GM12878 (cell line): ENCODE measurements around the gene VARS1. TPM values are rescaled to one million over a fixed set of nuclear protein-coding genes. Genes with fewer than 3 reads are reported as not detected.

Experiments used
- ATAC-seq: fragments of 200-7000 bp; cut with Tn5 transposase; 3 replicates; pipeline ENCODE4 v1.9.1; 2020; ENCODE audit warnings: mild to moderate bottlenecking, moderate library complexity
- BruUV-seq: library from RNA; stranded (reverse); fragments of 400-500 nt; replicated peaks from 2 replicates; lab custom pipeline; 2021; lab: Mats Ljungman, UMichigan
- CTCF ChIA-PET: fragments of 300-600 bp; sonication (Branson Sonifier 250); formaldehyde crosslinking; extraction: SDS; loops from one replicate; lab custom pipeline; 2021; ENCODE audit warnings: inconsistent platforms; lab: Yijun Ruan, JAX
- POLR2A ChIA-PET: fragments of 350-600 bp; formaldehyde crosslinking; extraction: SDS; loops from one replicate; lab custom pipeline; 2021; ENCODE audit warnings: inconsistent platforms; lab: Charles Lee
- RAD21 ChIA-PET: fragments of 300-600 bp; sonication (Branson Sonifier 250); formaldehyde crosslinking; loops from one replicate; lab custom pipeline; 2023; ENCODE audit warnings: antibody characterized with exemption; ENCODE audit not compliant: unreplicated experiment; lab: Charles Lee
- SMC1A ChIA-PET: fragments of 300-600 bp; sonication (Branson Sonifier 250); formaldehyde crosslinking; loops from one replicate; lab custom pipeline; 2023; ENCODE audit not compliant: unreplicated experiment, uncharacterized antibody; lab: Charles Lee
- DNase-seq: peaks from one replicate; pipeline ENCODE4 v3.0.0-alpha.2; 2011; ENCODE audit warnings: low read depth, low spot score
- FAIRE-seq: peaks from 3 replicates; lab custom pipeline; 2011; peaks lifted over from hg19 to GRCh38; lab: Jason Lieb, UNC
- H2AFZ ChIP-seq: 2 replicates; pipeline ENCODE4 v1.6.0; 2011; ENCODE audit warnings: low read depth, low read length, control low read depth; ENCODE audit not compliant: control insufficient read depth
- H3K27ac ChIP-seq: 2 replicates; pipeline ENCODE4 v1.5.1; 2011; ENCODE audit warnings: control low read depth; ENCODE audit not compliant: control insufficient read depth, insufficient read depth
- H3K27me3 ChIP-seq, 2 experiments: replicated peaks in 1 of 2; 2 replicates each; pipeline versions ENCODE4 v1.6.0 to v1.6.1; 2011; ENCODE audit warnings: low read length in 1 of 2; ENCODE audit not compliant: control insufficient read depth in 2 of 2, insufficient read depth in 2 of 2
- H3K36me3 ChIP-seq, 2 experiments: 2 replicates each; pipeline ENCODE4 v1.5.1; 2011; ENCODE audit warnings: low read length in 1 of 2; ENCODE audit not compliant: control insufficient read depth in 2 of 2, insufficient read depth in 2 of 2
- H3K4me1 ChIP-seq: 2 replicates; pipeline ENCODE4 v1.6.1; 2011; ENCODE audit warnings: mild to moderate bottlenecking, low read length, moderate library complexity, mixed read lengths; ENCODE audit not compliant: control insufficient read depth, insufficient read depth
- H3K4me2 ChIP-seq: 2 replicates; pipeline ENCODE4 v1.6.0; 2011; ENCODE audit warnings: control low read depth; ENCODE audit not compliant: control insufficient read depth, insufficient read depth
- H3K4me3 ChIP-seq: fragments of 200-600 bp; sonication (generic); 2 replicates; pipeline ENCODE4 v1.5.1; 2016
- H3K79me2 ChIP-seq: 2 replicates; pipeline ENCODE4 v1.6.0; 2011; ENCODE audit warnings: low read length; ENCODE audit not compliant: control insufficient read depth, insufficient read depth
- H3K9ac ChIP-seq: 2 replicates; pipeline ENCODE4 v1.8.0; 2011; ENCODE audit warnings: low read length, control low read depth, mixed read lengths; ENCODE audit not compliant: control insufficient read depth, insufficient read depth
- H3K9me3 ChIP-seq: replicated peaks from 3 replicates; pipeline ENCODE4 v1.5.1; 2011; ENCODE audit warnings: mild to moderate bottlenecking, low read length; ENCODE audit not compliant: control insufficient read depth, insufficient read depth
- H4K20me1 ChIP-seq: 2 replicates; pipeline ENCODE4 v1.6.0; 2011; ENCODE audit not compliant: control insufficient read depth, insufficient read depth
- CTCF ChIP-seq, 3 experiments: IDR thresholded peaks in 2 of 3; conservative IDR thresholded peaks in 1 of 3; 2 replicates each; pipeline ENCODE4 v1.5.1; 2011; ENCODE audit warnings: low read depth in 3 of 3, low read length in 3 of 3, mild to moderate bottlenecking in 3 of 3, control low read depth in 2 of 3, moderate library complexity in 2 of 3, inconsistent platforms in 1 of 3, mixed read lengths in 1 of 3; ENCODE audit not compliant: control insufficient read depth in 2 of 3, insufficient read depth in 1 of 3; ENCODE audit errors: extremely low read depth in 1 of 3
- HDGF ChIP-seq: fragments of 450-650 bp; IDR thresholded peaks from 2 replicates; pipeline ENCODE4 v1.6.1; 2016; ENCODE audit warnings: antibody characterized with exemption
- NR2C2 ChIP-seq: IDR thresholded peaks from 2 replicates; pipeline ENCODE4 v1.6.1; 2011; ENCODE audit warnings: borderline replicate concordance, low read depth; ENCODE audit not compliant: control insufficient read depth, insufficient read length
- PKNOX1 ChIP-seq: fragments of 450-650 bp; IDR thresholded peaks from 2 replicates; pipeline ENCODE4 v1.6.1; 2016; ENCODE audit warnings: mild to moderate bottlenecking
- RAD21 ChIP-seq: IDR thresholded peaks from 2 replicates; pipeline ENCODE4 v1.6.1; 2011; ENCODE audit warnings: mild to moderate bottlenecking, low read depth, low read length, moderate library complexity; ENCODE audit not compliant: insufficient read depth
- SMARCA5 ChIP-seq: fragments of 450-650 bp; IDR thresholded peaks from 2 replicates; pipeline ENCODE4 v1.6.1; 2017; ENCODE audit warnings: mild to moderate bottlenecking
- TARDBP ChIP-seq: IDR thresholded peaks from 2 replicates; pipeline ENCODE4 v1.6.1; 2016; ENCODE audit warnings: borderline replicate concordance
- ZBTB4 ChIP-seq: fragments of 450-650 bp; formaldehyde crosslinking; IDR thresholded peaks from 2 replicates; pipeline ENCODE4 v1.4.0; 2022; ENCODE audit warnings: mild to moderate bottlenecking, moderate library complexity
- ZBTB40 ChIP-seq: fragments of 450-650 bp; IDR thresholded peaks from 2 replicates; pipeline ENCODE4 v1.6.1; 2016; ENCODE audit warnings: mild to moderate bottlenecking, moderate library complexity, borderline replicate concordance
- WGBS: methylation state at CpG from one replicate; pipeline ENCODE4 v1.1.6; 2016; ENCODE audit warnings: low lambda C conversion rate; ENCODE audit not compliant: insufficient replicate concordance, insufficient coverage; ENCODE audit errors: missing lambda C conversion rate; 5-methylcytosine and 5-hydroxymethylcytosine counted together
- in situ Hi-C: fragments of 300-500 bp; cut with MboI; formaldehyde crosslinking; loops from 9 replicates; pipeline ENCODE4 v1.14.3; 2018; ENCODE audit warnings: mixed read lengths
- intact Hi-C: fragments of 100-400 bp; cut with micrococcal nuclease; formaldehyde crosslinking; loops from one replicate; pipeline ENCODE4 v1.14.2; 2022; ENCODE audit not compliant: unreplicated experiment
- polyA plus RNA-seq, 11 experiments: library from polyadenylated mRNA; depleted of rRNA in 4 of 11; unstranded in 6 of 11; stranded (reverse) in 5 of 11; fragments of >200 nt; fragmentation: Nextera tagmentation in 4 of 11; fragmentation: Illumina TruSeq in 1 of 11; extraction: Ambion mirVana in 4 of 11; extraction: Trizol in 1 of 11; gene quantifications; 1 replicate in 1 of 11; 2 replicates in 10 of 11; pipeline versions ENCODE4 v1.2.1 to v1.2.3, GENCODE V29; 2011 to 2016; ENCODE audit warnings: inconsistent platforms in 2 of 11, missing spikeins in 2 of 11, low read depth in 1 of 11
- total RNA-seq, 4 experiments: library from RNA; depleted of rRNA in 3 of 4; stranded (reverse); fragments of >200 nt in 3 of 4; fragmentation: Illumina TruSeq in 1 of 4; extraction: Trizol in 1 of 4; gene quantifications; 2 replicates each; pipeline versions ENCODE4 v1.2.1 to v1.2.3, GENCODE V29; 2013 to 2021

Gene VARS1
- total and polyA plus RNA-seq, 10 of the 15 experiments (the other 5 are each of a cell fraction or from before 2014, with no cell fraction given): 1.2 to 243 (median 80.7) TPM

- no peak for FAIRE-seq
- no peak overlapping the region for H2AFZ ChIP-seq
- H3K27ac ChIP-seq: no peak overlapping the region
- 74% methylated on average over 12 of the region's 12 CpGs for WGBS
- in situ Hi-C loops (no loop called here), intact Hi-C loops (no loop called here)
- H3K4me2 ChIP-seq: no peak overlapping the region
- no TSS peak for BruUV-seq
- ChIA-PET POLR2A (interaction anchor here (0.6 to 1.4 kb wide), 8 partner anchors 31 to 88 kb away, joined by 3 to 7 read pairs (median 3); partner anchors contain the start of genes ABHD16A, CLIC1 and HSPA1B), RAD21 (interaction anchor here (1.0 to 3.9 kb wide), 6 partner anchors 14 to 62 kb away, joined by 3 to 22 read pairs (median 11); partner anchors contain the start of genes HSPA1B, LSM2, MSH5 and VWA7), CTCF (interaction anchor here (0.5 to 4.3 kb wide), 23 partner anchors 7 to 131 kb away, joined by 3 to 41 read pairs (median 5); partner anchors contain the start of genes CLIC1, HSPA1A, HSPA1B and HSPA1L), SMC1A (interaction anchor here (0.6 to 2.9 kb wide), 7 partner anchors 15 to 53 kb away, joined by 3 to 11 read pairs (median 5); partner anchors contain the start of gene HSPA1L)
- no peak for DNase-seq
- H3K27me3 ChIP-seq: no peaks in the 10 kb centered on the region
- ATAC-seq: peak; percentile 18; the same call in 2 of the 3 replicates
- TF ChIP-seq ZBTB40 (no peak), CTCF (IDR thresholded peaks at IDR 0.05 in 2 of 3, conservative IDR thresholded peaks at IDR 0.05 in 1 of 3; ENCODE audit: control insufficient read depth in 2 of 3, extremely low read depth in 1 of 3, insufficient read depth in 1 of 3, low read depth in 3 of 3, low read length in 3 of 3) (peak; percentile 52 to 71 (median 68)), HDGF (0 out of 2 replicates have a peak, but pooled peaks have one; percentile 27), ZBTB4 (no peak), NR2C2 (no peak), RAD21 (0 out of 2 replicates have a peak, but pooled peaks have one; percentile 9), TARDBP (no peak), PKNOX1 (peak; percentile 30; the same call in 1 of the 2 replicates), SMARCA5 (no peak)
- peaks cover 12% of the 10 kb centered on the region for H3K4me1 ChIP-seq
- peaks cover 21% of the 10 kb centered on the region for H3K79me2 ChIP-seq
- H3K9ac ChIP-seq: no peak overlapping the region
- no peaks in the 10 kb centered on the region for H4K20me1 ChIP-seq
- peaks cover 4 to 9% of the 10 kb centered on the region in 2 experiments; a peak in 3 of 4 replicates for H3K36me3 ChIP-seq
- H3K4me3 ChIP-seq: no peak overlapping the region
- H3K9me3 ChIP-seq: no peaks in the 10 kb centered on the region
Measured at GRCh38 chr6:31791324-31792089, 4.0 kb downstream of the VARS1 start.
